Endothelial cell of umbilical vein (primary cell): ENCODE results near the gene RANGAP1. TPM values are rescaled to one million over a fixed set of nuclear protein-coding genes. Genes with fewer than 3 reads are reported as not detected.

ENCODE experiments used
- BruUV-seq: library from RNA; stranded (reverse); fragments of 400-500 nt; replicated peaks from 2 replicates; lab custom pipeline; 2021; lab: Mats Ljungman, UMichigan
- CTCF ChIA-PET: fragments of 300-600, 350-600 bp; sonication (Branson Sonifier 250); formaldehyde crosslinking; loops from one replicate; lab custom pipeline; 2021; ENCODE audit warnings: antibody characterized with exemption, inconsistent platforms; lab: Charles Lee
- POLR2A ChIA-PET: fragments of 300-600, 350-600 bp; sonication (Branson Sonifier 250); formaldehyde crosslinking; loops from one replicate; lab custom pipeline; 2021; ENCODE audit warnings: antibody characterized with exemption, inconsistent platforms; lab: Charles Lee
- DNase-seq: peaks from one replicate; pipeline ENCODE4 v3.0.0-alpha.2; 2011; ENCODE audit warnings: low read depth, low spot score
- FAIRE-seq: peaks from 2 replicates; lab custom pipeline; 2011; peaks lifted over from hg19 to GRCh38; lab: Jason Lieb, UNC
- H2AFZ ChIP-seq: 2 replicates; pipeline ENCODE4 v1.6.0; 2012; ENCODE audit warnings: low read depth, low read length, control low read depth, inconsistent platforms
- H3K27ac ChIP-seq: 2 replicates; pipeline ENCODE4 v1.5.1; 2011; ENCODE audit warnings: low read depth, mild to moderate bottlenecking, control low read depth, low read length, moderate library complexity; ENCODE audit not compliant: insufficient read depth
- H3K27me3 ChIP-seq, 2 experiments: 2 replicates each; pipeline versions ENCODE4 v1.6.0 to v1.6.1; 2011; ENCODE audit warnings: low read length in 2 of 2, mixed read lengths in 1 of 2; ENCODE audit not compliant: control insufficient read depth in 2 of 2, insufficient read depth in 2 of 2
- H3K36me3 ChIP-seq, 2 experiments: 2 replicates in 1 of 2; 3 replicates in 1 of 2; pipeline ENCODE4 v1.5.1; 2011; ENCODE audit warnings: low read length in 2 of 2, mild to moderate bottlenecking in 1 of 2, moderate library complexity in 1 of 2; ENCODE audit not compliant: control insufficient read depth in 2 of 2, insufficient read depth in 2 of 2; ENCODE audit errors: extremely low read depth in 1 of 2
- H3K4me1 ChIP-seq: 3 replicates; pipeline ENCODE4 v1.5.1; 2011; ENCODE audit warnings: mild to moderate bottlenecking, low read length; ENCODE audit not compliant: control insufficient read depth, insufficient read depth; ENCODE audit errors: extremely low read depth
- H3K4me2 ChIP-seq: 2 replicates; pipeline ENCODE4 v1.6.1; 2011; ENCODE audit warnings: low read length, control low read depth, mixed read lengths; ENCODE audit not compliant: insufficient read depth
- H3K4me3 ChIP-seq, 3 experiments: fragments of 200-600 bp in 1 of 3; sonication (generic), shearing (Covaris generic) in 1 of 3; replicated peaks in 1 of 3; 2 replicates each; pipeline ENCODE4 v1.5.1; 2011 to 2016; ENCODE audit warnings: control low read depth in 3 of 3, low read length in 3 of 3, mild to moderate bottlenecking in 2 of 3, inconsistent platforms in 1 of 3, low read depth in 1 of 3, moderate library complexity in 1 of 3; ENCODE audit not compliant: insufficient read depth in 1 of 3
- H3K79me2 ChIP-seq: 2 replicates; pipeline ENCODE4 v1.6.0; 2012; ENCODE audit warnings: low read length, inconsistent platforms; ENCODE audit not compliant: control insufficient read depth, insufficient read depth
- H3K9ac ChIP-seq: replicated peaks from 2 replicates; pipeline ENCODE3; 2011; ENCODE audit warnings: low read length, control low read depth; ENCODE audit not compliant: insufficient read depth; ENCODE audit errors: extremely low read depth
- H3K9me1 ChIP-seq: replicated peaks from 3 replicates; pipeline ENCODE4 v1.6.0; 2011; ENCODE audit warnings: mild to moderate bottlenecking, low read length; ENCODE audit not compliant: control insufficient read depth, insufficient read depth; ENCODE audit errors: extremely low read depth
- H3K9me3 ChIP-seq: replicated peaks from 2 replicates; pipeline ENCODE4 v1.5.1; 2012; ENCODE audit warnings: low read length, inconsistent platforms; ENCODE audit not compliant: control insufficient read depth, insufficient read depth
- H4K20me1 ChIP-seq: replicated peaks from 2 replicates; pipeline ENCODE3; 2011; ENCODE audit warnings: mild to moderate bottlenecking, low read length; ENCODE audit not compliant: control insufficient read depth, insufficient read depth; ENCODE audit errors: extremely low read depth
- EZH2 ChIP-seq: IDR thresholded peaks from 2 replicates; pipeline ENCODE4 v1.6.1; 2012; ENCODE audit warnings: borderline replicate concordance, low read depth, mild to moderate bottlenecking, moderate library complexity, low read length, inconsistent platforms; ENCODE audit not compliant: severe bottlenecking
- FOS ChIP-seq: IDR thresholded peaks from 2 replicates; pipeline ENCODE4 v1.6.1; 2011; ENCODE audit warnings: mild to moderate bottlenecking, low read length, moderate library complexity, borderline replicate concordance; ENCODE audit not compliant: insufficient read depth
- GATA2 ChIP-seq: IDR thresholded peaks from 2 replicates; pipeline ENCODE4 v1.7.0; 2011; ENCODE audit warnings: low read depth, mild to moderate bottlenecking, moderate library complexity, mixed read lengths, low read length; ENCODE audit not compliant: insufficient read length, insufficient read depth
- JUN ChIP-seq: IDR thresholded peaks from 2 replicates; pipeline ENCODE4 v1.6.1; 2011; ENCODE audit warnings: borderline replicate concordance, low read depth; ENCODE audit not compliant: insufficient read length, insufficient read depth
- MAX ChIP-seq: IDR thresholded peaks from 2 replicates; pipeline ENCODE4 v1.6.1; 2011; ENCODE audit not compliant: insufficient read depth, insufficient read length
- MYC ChIP-seq: IDR thresholded peaks from one replicate; pipeline ENCODE4 v1.6.1; 2011; ENCODE audit warnings: mild to moderate bottlenecking, low read depth, low read length
- POLR2A ChIP-seq: IDR thresholded peaks from 2 replicates; pipeline ENCODE4 v1.6.1; 2012; ENCODE audit warnings: low read depth, mild to moderate bottlenecking, control low read depth, low read length
- POLR2AphosphoS5 ChIP-seq: IDR thresholded peaks from 2 replicates; pipeline ENCODE4 v1.6.1; 2012; ENCODE audit warnings: low read depth, mild to moderate bottlenecking, control low read depth, low read length, moderate library complexity; ENCODE audit not compliant: insufficient read depth
- dilution Hi-C: fragments of 300-500 bp; cut with MboI; formaldehyde crosslinking; loops from one replicate; pipeline ENCODE4 v1.15.0; 2019; ENCODE audit warnings: low sequenced_read_pairs; ENCODE audit not compliant: extremely low pct_ligation_motif_present
- intact Hi-C: fragments of 100-400 bp; cut with micrococcal nuclease; formaldehyde crosslinking; loops from one replicate; pipeline ENCODE4 v1.10.0; 2022
- polyA plus RNA-seq, 4 experiments: library from polyadenylated mRNA; depleted of rRNA in 3 of 4; stranded (reverse) in 3 of 4; unstranded in 1 of 4; fragments of >200 nt; gene quantifications; 2 replicates each; pipeline versions ENCODE4 v1.2.1 to v1.2.3, GENCODE V29; 2011 to 2012; ENCODE audit warnings: missing spikeins in 1 of 4
- total RNA-seq: library from RNA; stranded (reverse); gene quantifications from 2 replicates; pipeline ENCODE4 v1.2.3, GENCODE V29; 2021
- TF ChIP-seq, protein P1 (sequence below), 2 donors: IDR thresholded peaks; 1 replicate in 1 of 2; 2 replicates in 1 of 2; pipeline ENCODE4 v1.5.1; 2011; ENCODE audit warnings: low read length in 2 of 2, mild to moderate bottlenecking in 2 of 2, moderate library complexity in 2 of 2, control low read depth in 1 of 2, inconsistent platforms in 1 of 2, low read depth in 1 of 2; ENCODE audit not compliant: insufficient read depth in 1 of 2; ENCODE audit errors: extremely low read depth in 1 of 2

RANGAP1 gene
- total and polyA plus RNA-seq, 2 donors (not counting 3 experiments of a cell fraction or from before 2014, with no cell fraction given) = 169 to 182 TPM

DNA sequence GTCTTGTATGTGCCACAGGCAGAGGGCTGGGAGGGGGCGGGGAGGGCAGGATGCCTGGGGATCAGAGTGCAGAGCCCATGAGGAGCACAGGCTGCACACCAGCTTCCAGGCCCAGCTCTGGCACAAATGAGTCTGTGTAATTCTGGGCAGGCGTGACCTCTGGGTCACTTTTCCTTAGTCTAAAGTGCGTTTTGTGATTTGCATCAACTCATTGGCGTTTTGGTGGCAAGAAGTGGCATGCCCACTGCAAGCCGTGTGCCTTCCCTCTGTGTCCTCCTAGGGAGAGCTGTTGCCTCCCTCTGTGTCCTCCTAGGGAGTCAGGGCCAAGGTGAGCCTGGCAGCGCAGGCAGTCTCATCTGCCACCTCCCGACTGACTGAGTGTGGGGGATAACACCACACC lies 62.5 kb downstream of the RANGAP1 start:
- ChIA-PET POLR2A (no interaction called here), CTCF (no interaction called here)
- FAIRE-seq = no peak

More for the DNA sequence above, 62.5 kb downstream of the RANGAP1 start:
- H4K20me1 ChIP-seq = no peaks in the 10 kb centered on the region
- TF ChIP-seq GATA2 = no peak
- no peak for TF ChIP-seq MYC
- no peak for TF ChIP-seq MAX
- TF ChIP-seq EZH2 = no peak
- TF ChIP-seq, protein P1, sequence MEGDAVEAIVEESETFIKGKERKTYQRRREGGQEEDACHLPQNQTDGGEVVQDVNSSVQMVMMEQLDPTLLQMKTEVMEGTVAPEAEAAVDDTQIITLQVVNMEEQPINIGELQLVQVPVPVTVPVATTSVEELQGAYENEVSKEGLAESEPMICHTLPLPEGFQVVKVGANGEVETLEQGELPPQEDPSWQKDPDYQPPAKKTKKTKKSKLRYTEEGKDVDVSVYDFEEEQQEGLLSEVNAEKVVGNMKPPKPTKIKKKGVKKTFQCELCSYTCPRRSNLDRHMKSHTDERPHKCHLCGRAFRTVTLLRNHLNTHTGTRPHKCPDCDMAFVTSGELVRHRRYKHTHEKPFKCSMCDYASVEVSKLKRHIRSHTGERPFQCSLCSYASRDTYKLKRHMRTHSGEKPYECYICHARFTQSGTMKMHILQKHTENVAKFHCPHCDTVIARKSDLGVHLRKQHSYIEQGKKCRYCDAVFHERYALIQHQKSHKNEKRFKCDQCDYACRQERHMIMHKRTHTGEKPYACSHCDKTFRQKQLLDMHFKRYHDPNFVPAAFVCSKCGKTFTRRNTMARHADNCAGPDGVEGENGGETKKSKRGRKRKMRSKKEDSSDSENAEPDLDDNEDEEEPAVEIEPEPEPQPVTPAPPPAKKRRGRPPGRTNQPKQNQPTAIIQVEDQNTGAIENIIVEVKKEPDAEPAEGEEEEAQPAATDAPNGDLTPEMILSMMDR (IDR thresholded peaks at IDR 0.05; ENCODE audit: extremely low read depth in 1 of 2, insufficient read depth in 1 of 2, low read depth in 1 of 2, low read length in 2 of 2) = no peak
- no peak for TF ChIP-seq FOS
- no peak for TF ChIP-seq JUN
- no peak for TF ChIP-seq POLR2AphosphoS5
- TF ChIP-seq POLR2A = no peak
- no peaks in the 10 kb centered on the region for H3K79me2 ChIP-seq
- no peak overlapping the region for H3K4me3 ChIP-seq
- no peaks in the 10 kb centered on the region for H3K4me1 ChIP-seq
- H3K27ac ChIP-seq = no peak overlapping the region
- no peaks in the 10 kb centered on the region for H3K9me3 ChIP-seq
- H3K36me3 ChIP-seq = peaks cover 10 to 44% of the 10 kb centered on the region in 2 experiments
- no peak overlapping the region for H2AFZ ChIP-seq
- no peaks in the 10 kb centered on the region for H3K27me3 ChIP-seq
- H3K9ac ChIP-seq = no peak overlapping the region
- intact Hi-C loops (no loop called here), dilution Hi-C loops (no loop called here)
- no peaks in the 10 kb centered on the region for H3K9me1 ChIP-seq
- no TSS peak for BruUV-seq
- no peak for DNase-seq
- no peak overlapping the region for H3K4me2 ChIP-seq
